GM23338 (cell line): ENCODE results near the gene OR51G2. TPM values are rescaled to one million over a fixed set of nuclear protein-coding genes. Genes with fewer than 3 reads are reported as not detected.

Source experiments
- ATAC-seq: fragments of 200-7000 bp; cut with Tn5 transposase; 3 replicates; pipeline ENCODE4 v1.9.1; 2020
- DNase-seq: peaks from one replicate; pipeline ENCODE4 v3.0.0-alpha.2; 2015; ENCODE audit warnings: low spot score
- H2AFZ ChIP-seq: fragments of 200-600 bp; sonication (generic); 2 replicates; pipeline ENCODE4 v1.8.0; 2016; ENCODE audit warnings: antibody characterized with exemption, mild to moderate bottlenecking, moderate library complexity
- H3F3A ChIP-seq: fragments of 200-600 bp; sonication (generic); replicated peaks from 2 replicates; pipeline ENCODE4 v1.8.0; 2017; ENCODE audit warnings: antibody characterized with exemption, mixed run types, low read depth
- H3K27ac ChIP-seq: fragments of 200-600 bp; sonication (generic); 2 replicates; pipeline ENCODE4 v1.6.1; 2016; ENCODE audit warnings: low read depth
- H3K27me3 ChIP-seq: fragments of 200-600 bp; sonication (generic); 2 replicates; pipeline ENCODE4 v1.8.0; 2016; ENCODE audit warnings: mild to moderate bottlenecking, mixed run types, moderate library complexity; ENCODE audit not compliant: insufficient read depth
- H3K36me3 ChIP-seq: fragments of 200-600 bp; sonication (generic); 2 replicates; pipeline ENCODE4 v1.8.0; 2016; ENCODE audit warnings: mild to moderate bottlenecking; ENCODE audit not compliant: insufficient read depth
- H3K4me1 ChIP-seq: fragments of 200-600 bp; sonication (generic); 2 replicates; pipeline ENCODE4 v1.8.0; 2016; ENCODE audit warnings: mild to moderate bottlenecking, moderate library complexity; ENCODE audit not compliant: insufficient read depth
- H3K4me2 ChIP-seq: fragments of 200-600 bp; sonication (generic); 2 replicates; pipeline ENCODE4 v1.7.1; 2017; ENCODE audit warnings: mixed run types
- H3K4me3 ChIP-seq: fragments of 200-600 bp; sonication (generic); 2 replicates; pipeline ENCODE4 v1.6.1; 2016; ENCODE audit warnings: mixed run types
- H3K79me2 ChIP-seq: fragments of 200-600 bp; sonication (generic); replicated peaks from 2 replicates; pipeline ENCODE4 v1.8.0; 2017; ENCODE audit warnings: mild to moderate bottlenecking; ENCODE audit not compliant: insufficient read depth
- H3K9me2 ChIP-seq: fragments of 200-600 bp; sonication (generic); 2 replicates; pipeline ENCODE4 v1.8.0; 2017; ENCODE audit not compliant: insufficient read depth
- H4K20me1 ChIP-seq: fragments of 200-600 bp; sonication (generic); replicated peaks from 2 replicates; pipeline ENCODE4 v1.8.0; 2017; ENCODE audit warnings: mild to moderate bottlenecking; ENCODE audit not compliant: insufficient read depth
- H3K27ac Mint-ChIP-seq: 2 replicates; pipeline ENCODE4 v1.8.0; 2020; ENCODE audit warnings: inconsistent platforms, mild to moderate bottlenecking, moderate library complexity, mixed read lengths
- H3K27me3 Mint-ChIP-seq: 3 replicates; pipeline ENCODE4 v1.8.0; 2022; ENCODE audit warnings: low read depth, mild to moderate bottlenecking, moderate library complexity, mixed read lengths, inconsistent platforms; ENCODE audit not compliant: insufficient read depth, poor library complexity
- H3K36me3 Mint-ChIP-seq: 3 replicates; pipeline ENCODE4 v1.8.0; 2021; ENCODE audit warnings: low read depth, mild to moderate bottlenecking, inconsistent platforms, moderate library complexity, mixed read lengths
- H3K4me1 Mint-ChIP-seq: 3 replicates; pipeline ENCODE4 v1.8.0; 2020; ENCODE audit warnings: mild to moderate bottlenecking, inconsistent platforms, mixed read lengths
- H3K4me3 Mint-ChIP-seq: 3 replicates; pipeline ENCODE4 v1.8.0; 2021; ENCODE audit warnings: moderate library complexity, mild to moderate bottlenecking, inconsistent platforms, mixed read lengths
- H3K9me3 Mint-ChIP-seq: 3 replicates; pipeline ENCODE4 v1.8.0; 2020; ENCODE audit warnings: moderate library complexity, mild to moderate bottlenecking, inconsistent platforms, mixed read lengths
- CREB1 ChIP-seq: fragments of 250-450 bp; sonication (Bioruptor Pico); IDR thresholded peaks from 2 replicates; pipeline ENCODE4 v1.5.0; 2020; ENCODE audit warnings: low read depth, mild to moderate bottlenecking, moderate library complexity
- CTCF ChIP-seq, 2 experiments: fragments of 200-600 bp in 1 of 2; sonication (generic) in 1 of 2; conservative IDR thresholded peaks; 2 replicates each; pipeline versions ENCODE4 v1.5.1 to v1.6.1; 2016 to 2017; ENCODE audit warnings: antibody characterized with exemption in 2 of 2, low read depth in 2 of 2, mild to moderate bottlenecking in 2 of 2, moderate library complexity in 1 of 2
- ETS1 ChIP-seq: IDR thresholded peaks from 2 replicates; pipeline ENCODE4 v1.6.1; 2016; ENCODE audit warnings: antibody characterized with exemption
- EZH2 ChIP-seq: fragments of 200-600 bp; sonication (generic); IDR thresholded peaks from one replicate; pipeline ENCODE4 v1.8.0; 2017; ENCODE audit warnings: antibody characterized with exemption, mild to moderate bottlenecking, low read depth; ENCODE audit not compliant: unreplicated experiment
- EZH2phosphoT487 ChIP-seq: fragments of 200-600 bp; sonication (generic); IDR thresholded peaks from one replicate; pipeline ENCODE4 v1.8.1; 2018; ENCODE audit warnings: antibody characterized with exemption; ENCODE audit not compliant: unreplicated experiment
- JUNB ChIP-seq: IDR thresholded peaks from one replicate; pipeline ENCODE4 v1.6.1; 2016; ENCODE audit warnings: antibody characterized with exemption; ENCODE audit not compliant: unreplicated experiment
- NANOG ChIP-seq: IDR thresholded peaks from 2 replicates; pipeline ENCODE4 v1.6.1; 2016; ENCODE audit warnings: antibody characterized with exemption, borderline replicate concordance
- POLR2AphosphoS5 ChIP-seq: IDR thresholded peaks from 2 replicates; pipeline ENCODE4 v1.6.1; 2016; ENCODE audit warnings: antibody characterized with exemption, low read depth
- REST ChIP-seq: IDR thresholded peaks from one replicate; pipeline ENCODE4 v1.6.1; 2018; ENCODE audit warnings: antibody characterized with exemption; ENCODE audit not compliant: unreplicated experiment
- STAT1 ChIP-seq: IDR thresholded peaks from one replicate; pipeline ENCODE4 v1.6.1; 2016; ENCODE audit warnings: antibody characterized with exemption; ENCODE audit not compliant: unreplicated experiment
- ZNF114 ChIP-seq: fragments of 250-450 bp; sonication (Bioruptor Pico); IDR thresholded peaks from 2 replicates; pipeline ENCODE4 v1.5.0; 2020; ENCODE audit warnings: mild to moderate bottlenecking, moderate library complexity
- ZNF331 ChIP-seq: fragments of 250-450 bp; sonication (Bioruptor Pico); IDR thresholded peaks from 2 replicates; pipeline ENCODE4 v1.5.0; 2020; ENCODE audit warnings: low read depth, mild to moderate bottlenecking, moderate library complexity
- ZNF462 ChIP-seq: fragments of 250-450 bp; sonication (Bioruptor Pico); IDR thresholded peaks from 2 replicates; pipeline ENCODE4 v1.5.0; 2020; ENCODE audit warnings: mild to moderate bottlenecking, moderate library complexity
- polyA plus RNA-seq: library from polyadenylated mRNA; unstranded; fragments of >200 nt; fragmentation: Nextera tagmentation; extraction: Ambion mirVana; gene quantifications from 2 replicates; pipeline ENCODE4 v1.2.1, GENCODE V29; 2016
- total RNA-seq: library from RNA; depleted of rRNA; stranded (reverse); fragments of >200 nt; shearing (Covaris generic); gene quantifications from 2 replicates; pipeline ENCODE4 v1.2.3, GENCODE V29; 2014

The OR51G2 gene
- total and polyA plus RNA-seq, 2 experiments from 2014 or later = not detected

- TF ChIP-seq ZNF114 (CRISPR knock-in tag) (no peak), CTCF (conservative IDR thresholded peaks at IDR 0.05; ENCODE audit: low read depth in 2 of 2) (no peak), ETS1 (no peak), EZH2 (no peak), EZH2phosphoT487 (no peak), CREB1 (CRISPR knock-in tag) (no peak), ZNF462 (CRISPR knock-in tag) (no peak), REST (no peak), JUNB (no peak), POLR2AphosphoS5 (no peak), NANOG (no peak), STAT1 (no peak), ZNF331 (no peak)
- H3K27me3 Mint-ChIP-seq = peaks cover 3% of the 10 kb centered on the region
- no peaks in the 10 kb centered on the region for H3K27me3 ChIP-seq
- H3K27ac Mint-ChIP-seq = no peak within 1 kb of the TSS
- H3K9me3 Mint-ChIP-seq = no peaks in the 10 kb centered on the region
- no peaks in the 10 kb centered on the region for H3F3A ChIP-seq
- H3K27ac ChIP-seq = no peak within 1 kb of the TSS
- no peaks in the 10 kb centered on the region for H3K4me1 ChIP-seq
- H3K4me2 ChIP-seq = no peak within 1 kb of the TSS
- no peaks in the 10 kb centered on the region for H3K36me3 ChIP-seq
- 0 out of 3 replicates have a peak, but pooled peaks cover 3% of the 10 kb centered on the region for H3K4me1 Mint-ChIP-seq
- no peak within 1 kb of the TSS for H2AFZ ChIP-seq
- H3K4me3 ChIP-seq = no peak within 1 kb of the TSS
- no peak for ATAC-seq
- H4K20me1 ChIP-seq = no peaks in the 10 kb centered on the region
- H3K4me3 Mint-ChIP-seq = no peak within 1 kb of the TSS
- H3K79me2 ChIP-seq = no peaks in the 10 kb centered on the region
- no peaks in the 10 kb centered on the region for H3K9me2 ChIP-seq
- H3K36me3 Mint-ChIP-seq = no peaks in the 10 kb centered on the region
- DNase-seq = no peak
Observed at GRCh38 chr11:4881860-4882500, 37.2 kb downstream of the OR51G2 start, which contains the start of gene OR51T1. Gene OR51T1, plus strand, starts transcription at chr11:4881900. Its CDS starts 0 bp downstream, at chr11:4881900.
